SK-N-MC (cell line): Measurements from ENCODE around the gene STAG2.

Source experiments
- EZH2 ChIP-seq: fragments of 200-600 bp; sonication (generic); IDR thresholded peaks from one replicate; pipeline ENCODE4 v1.6.1; 2017; ENCODE audit warnings: antibody characterized with exemption
- FOXP2 ChIP-seq: optimal IDR thresholded peaks from 2 replicates; pipeline ENCODE3; 2011; ENCODE audit warnings: mild to moderate bottlenecking, moderate library complexity; ENCODE audit not compliant: insufficient read depth; ENCODE audit errors: extremely low read length, control extremely low read depth
- POLR2AphosphoS5 ChIP-seq: IDR thresholded peaks from 2 replicates; pipeline ENCODE4 v1.6.1; 2012; ENCODE audit warnings: mild to moderate bottlenecking, low read depth, low read length, borderline replicate concordance

DNA sequence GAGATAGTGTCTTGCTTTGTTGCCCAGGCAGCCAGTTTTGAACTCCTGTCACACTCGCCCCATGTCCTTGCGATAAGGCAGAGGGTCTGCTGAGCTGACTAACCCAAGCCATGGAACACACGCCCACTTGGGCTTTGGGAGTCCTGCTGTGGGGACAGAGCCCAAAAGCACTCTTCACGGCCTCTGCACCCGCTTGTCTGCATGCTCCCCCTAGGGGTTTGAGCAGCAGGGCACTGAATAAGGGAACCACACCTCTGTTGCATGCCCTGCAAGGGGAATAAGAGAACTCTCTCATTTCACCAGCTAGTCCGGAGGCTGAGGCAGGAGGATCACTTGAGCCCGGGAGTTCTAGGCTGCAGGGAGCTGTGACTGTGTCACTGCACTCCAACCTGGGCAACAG is 166.0 kb downstream of the STAG2 start:
- no peak for TF ChIP-seq POLR2AphosphoS5
- TF ChIP-seq EZH2: no peak
- no peak for TF ChIP-seq FOXP2
